ENCODE results near the gene FGFR4. TPM values are rescaled to one million over a fixed set of nuclear protein-coding genes. Genes with fewer than 3 reads are reported as not detected.
A peak's percentile ranks its signal among the peaks of the same experiment; 100 is the strongest.
"Not testable (repeated sequence)": the region's sequence is repeated elsewhere in the genome, so short reads cannot be mapped to it uniquely, and the experiment has no call there.

FGFR4 gene
- under 1 TPM; 0.33 to 0.53 TPM for total RNA-seq

DNA sequence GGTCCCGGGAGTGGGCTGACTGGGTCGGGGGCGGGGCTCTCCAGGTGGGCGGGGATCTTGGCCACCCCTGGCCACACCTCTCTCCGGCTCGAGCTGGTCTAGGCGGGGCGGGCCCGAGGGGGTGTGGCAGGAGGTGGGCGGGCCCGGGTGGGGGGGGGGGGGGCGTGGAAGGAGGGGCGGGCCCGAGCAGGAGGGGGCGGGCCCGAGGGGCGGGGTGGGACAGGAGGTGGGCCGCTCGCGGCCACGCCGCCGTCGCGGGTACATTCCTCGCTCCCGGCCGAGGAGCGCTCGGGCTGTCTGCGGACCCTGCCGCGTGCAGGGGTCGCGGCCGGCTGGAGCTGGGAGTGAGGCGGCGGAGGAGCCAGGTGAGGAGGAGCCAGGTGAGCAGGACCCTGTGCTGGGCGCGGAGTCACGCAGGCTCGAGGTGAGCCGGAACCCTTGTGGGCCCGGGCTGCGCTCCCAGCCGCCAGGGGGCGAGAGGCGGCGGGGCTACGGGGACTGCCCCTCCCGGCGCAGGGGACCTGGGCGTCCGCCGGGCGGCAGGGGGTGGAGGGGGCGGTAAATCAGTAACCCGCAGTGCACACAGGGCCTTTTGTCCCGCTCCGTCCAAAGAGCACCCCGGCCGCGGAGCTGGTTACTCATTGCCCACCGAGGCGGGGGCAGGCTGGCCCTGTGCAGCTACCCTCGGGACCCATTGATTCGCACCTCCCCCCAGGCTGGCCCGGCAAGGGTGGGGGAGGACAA is at the start of gene FGFR4:
FGFR4 (plus strand) TSS at position 262 of the 744 bp plus-strand sequence. CDS start 2,688 bp downstream, outside the sequence.
- H3K4me3 Mint-ChIP-seq, result peak within 1 kb of the TSS; percentile 44
- POLR2A ChIA-PET, result interaction anchor here (0.9 to 1.2 kb wide), 2 partner anchors 13 to 15 kb away, joined by 3 read pairs; no protein-coding TSS in a partner anchor

DNA sequence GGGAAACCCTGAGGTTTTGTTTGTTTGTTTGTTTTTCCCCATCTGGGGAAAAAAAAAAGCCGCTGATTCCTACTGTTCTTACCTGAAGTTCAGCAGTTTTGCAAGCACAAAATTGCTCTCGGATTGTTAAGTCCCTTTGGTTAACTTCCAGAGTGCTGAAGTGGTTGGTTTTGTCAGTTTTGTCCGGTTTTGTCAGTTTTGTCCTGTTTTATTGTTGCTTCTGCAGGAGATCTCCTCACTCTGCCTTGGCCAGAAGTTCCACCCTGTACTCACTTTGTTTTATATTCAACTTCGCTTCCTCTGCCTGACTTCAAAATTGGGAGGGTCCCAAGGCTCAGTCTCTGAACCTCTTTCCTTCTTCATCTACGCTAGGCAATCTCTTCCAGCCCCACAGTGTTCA is 49.8 kb upstream of the FGFR4 start:
- H3K4me1 Mint-ChIP-seq, result peaks cover 8% of the 10 kb centered on the region
- H3K9me3 Mint-ChIP-seq, result no peaks in the 10 kb centered on the region
- H3K36me3 Mint-ChIP-seq (ENCODE audit: low read depth), result peaks cover 21% of the 10 kb centered on the region
- no peak for DNase-seq
- CTCF ChIA-PET, result interaction anchor here (1.3 kb wide), 1 partner anchor 34 kb away, joined by 3 read pairs; no protein-coding TSS in a partner anchor
- POLR2A ChIA-PET, result no interaction called here
- H3K4me3 Mint-ChIP-seq, result no peak overlapping the region
- H3K27ac Mint-ChIP-seq, result no peak overlapping the region
- no peaks in the 10 kb centered on the region for H3K27me3 Mint-ChIP-seq

More for the DNA sequence above, at the start of gene FGFR4:
- Mint-ChIP-seq H3K9me3 (no peaks in the 10 kb centered on the region), H3K36me3 (ENCODE audit: low read depth) (no peaks in the 10 kb centered on the region), H3K27ac (no peak within 1 kb of the TSS), H3K4me1 (peaks cover 12% of the 10 kb centered on the region), H3K27me3 (peaks cover 51% of the 10 kb centered on the region)
- CTCF ChIA-PET, result interaction anchor here (0.6 to 6.5 kb wide), 6 partner anchors 9 to 211 kb away, joined by 3 to 53 read pairs (median 6); no protein-coding TSS in a partner anchor
- peak; percentile 62 for DNase-seq

DNA sequence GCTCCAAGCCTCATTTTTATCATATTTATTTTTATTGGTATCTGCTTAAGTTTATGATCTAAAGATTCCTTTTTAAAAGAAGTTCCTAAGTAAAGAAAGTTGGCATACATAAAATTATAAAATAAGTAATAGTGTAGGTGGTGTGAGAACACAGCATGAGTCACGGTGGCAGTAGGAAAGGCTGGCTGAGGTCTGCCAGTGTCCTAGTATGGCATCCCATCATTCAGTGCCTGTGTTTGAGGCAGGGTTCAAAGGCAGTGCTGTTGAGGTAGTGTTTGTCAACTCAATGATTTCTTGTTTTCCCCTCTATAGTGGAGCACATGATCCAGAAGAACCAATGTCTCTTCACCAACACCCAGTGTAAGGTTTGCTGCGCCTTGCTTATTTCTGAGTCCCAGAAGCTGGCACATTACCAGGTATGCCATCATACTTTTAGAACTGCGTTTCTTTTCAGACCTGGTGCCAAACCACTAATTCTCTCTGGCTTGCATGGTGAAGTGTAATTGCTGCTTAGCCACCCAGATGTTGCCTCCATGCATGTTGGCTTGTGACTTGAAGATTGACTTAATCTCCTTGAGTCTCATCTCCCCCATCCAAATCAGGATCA is 45.8 kb upstream of the FGFR4 start:
- Mint-ChIP-seq H3K27me3 (no peaks in the 10 kb centered on the region), H3K4me3 (no peak overlapping the region), H3K4me1 (peaks cover 7% of the 10 kb centered on the region), H3K36me3 (ENCODE audit: low read depth) (peaks cover 41% of the 10 kb centered on the region), H3K27ac (no peak overlapping the region), H3K9me3 (no peaks in the 10 kb centered on the region)
- no peak for DNase-seq
- ChIA-PET POLR2A (no interaction called here), CTCF (no interaction called here)

DNA sequence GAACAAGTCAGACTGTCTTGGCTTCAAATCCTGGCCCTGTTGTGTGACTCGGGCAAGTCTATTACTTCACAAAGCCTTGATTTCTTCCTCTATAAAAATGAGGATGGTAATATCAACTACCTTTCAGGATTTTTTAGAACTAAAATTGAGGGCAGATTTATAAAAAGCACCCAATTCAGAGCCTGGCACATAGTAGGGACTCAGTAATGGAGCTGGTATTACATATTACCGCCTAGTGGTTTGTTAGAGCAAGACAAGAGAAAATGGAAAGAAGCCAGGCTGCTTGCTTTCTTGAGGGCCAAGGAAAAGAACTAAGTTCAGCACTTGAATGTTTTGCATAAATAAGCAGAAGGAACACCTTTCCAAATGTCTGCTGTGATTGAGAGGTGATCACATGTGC is 44.8 kb upstream of the FGFR4 start:
- Mint-ChIP-seq H3K4me3 (no peak overlapping the region), H3K27me3 (no peaks in the 10 kb centered on the region), H3K9me3 (no peaks in the 10 kb centered on the region), H3K36me3 (ENCODE audit: low read depth) (peaks cover 36% of the 10 kb centered on the region), H3K4me1 (no peaks in the 10 kb centered on the region), H3K27ac (no peak overlapping the region)
- DNase-seq, result no peak
- ChIA-PET POLR2A (no interaction called here), CTCF (no interaction called here)

- Mint-ChIP-seq H3K9me3 (no peaks in the 10 kb centered on the region), H3K36me3 (ENCODE audit: low read depth) (peaks cover 39% of the 10 kb centered on the region), H3K4me1 (no peaks in the 10 kb centered on the region), H3K27me3 (no peaks in the 10 kb centered on the region), H3K4me3 (no peak overlapping the region), H3K27ac (no peak overlapping the region)
- ChIA-PET CTCF (interaction anchor here (1.5 to 2.5 kb wide), 2 partner anchors 29 to 382 kb away, joined by 6 to 9 read pairs; no protein-coding TSS in a partner anchor), POLR2A (no interaction called here)
- no peak for DNase-seq
Observed at GRCh38 chr5:177043114-177043513, 43.6 kb upstream of the FGFR4 start.

DNA sequence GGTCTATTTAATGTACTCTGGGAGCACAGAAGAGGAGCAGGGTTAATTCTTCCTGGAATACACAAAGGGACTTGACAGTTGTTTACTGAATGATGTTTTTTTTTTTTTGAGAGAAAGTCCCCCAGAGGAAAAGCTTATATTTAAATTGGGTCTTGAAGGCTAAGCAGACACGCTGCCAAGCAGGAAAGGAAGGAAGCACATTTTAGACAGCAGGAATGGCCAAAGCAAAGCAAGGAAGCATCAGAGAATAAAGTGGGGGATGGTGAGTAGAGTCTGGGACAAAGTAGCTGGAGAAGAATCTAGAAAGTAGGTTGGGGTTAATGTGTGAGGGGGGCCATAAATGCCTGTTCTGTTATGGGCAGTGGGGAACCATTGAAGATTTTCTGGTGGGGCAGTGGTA is 42.8 kb upstream of the FGFR4 start:
- H3K27me3 Mint-ChIP-seq, result no peaks in the 10 kb centered on the region
- no peak for DNase-seq
- POLR2A ChIA-PET, result no interaction called here
- no peaks in the 10 kb centered on the region for H3K4me1 Mint-ChIP-seq
- no peak overlapping the region for H3K27ac Mint-ChIP-seq
- CTCF ChIA-PET, result interaction anchor here (1.2 to 2.5 kb wide), 3 partner anchors 23 to 383 kb away, joined by 3 to 9 read pairs (median 6); no protein-coding TSS in a partner anchor
- H3K36me3 Mint-ChIP-seq (ENCODE audit: low read depth), result peaks cover 40% of the 10 kb centered on the region
- H3K9me3 Mint-ChIP-seq, result no peaks in the 10 kb centered on the region
- H3K4me3 Mint-ChIP-seq, result no peak overlapping the region

DNA sequence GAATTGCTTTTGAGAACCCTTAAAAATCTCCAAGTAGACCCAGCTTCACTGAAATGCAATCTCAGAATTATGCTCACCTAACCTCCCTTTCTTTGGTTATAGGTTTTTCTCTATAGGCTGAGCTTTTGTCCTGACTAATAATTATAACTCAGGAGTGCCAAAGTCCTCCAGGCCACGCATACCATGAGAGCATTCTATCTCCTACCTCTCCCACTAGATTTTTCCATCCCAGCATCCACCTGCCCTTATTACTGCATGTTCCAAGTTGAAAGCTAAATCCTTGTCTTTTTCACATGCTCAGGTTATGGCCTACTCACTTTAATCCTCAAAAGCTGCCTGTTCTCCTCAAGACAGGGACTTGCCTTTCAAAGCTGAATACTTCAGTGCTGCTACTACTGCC is 42.1 kb upstream of the FGFR4 start:
- Mint-ChIP-seq H3K4me1 (no peaks in the 10 kb centered on the region), H3K27ac (no peak overlapping the region), H3K4me3 (no peak overlapping the region), H3K9me3 (no peaks in the 10 kb centered on the region), H3K36me3 (ENCODE audit: low read depth) (peaks cover 43% of the 10 kb centered on the region), H3K27me3 (no peaks in the 10 kb centered on the region)
- DNase-seq, result no peak
- CTCF ChIA-PET, result interaction anchor here (1.2 to 2.5 kb wide), 3 partner anchors 22 to 384 kb away, joined by 3 to 9 read pairs (median 6); no protein-coding TSS in a partner anchor
- POLR2A ChIA-PET, result no interaction called here

- Mint-ChIP-seq H3K36me3 (ENCODE audit: low read depth) (peaks cover 48% of the 10 kb centered on the region), H3K9me3 (no peaks in the 10 kb centered on the region), H3K4me3 (no peak overlapping the region), H3K4me1 (no peaks in the 10 kb centered on the region), H3K27me3 (no peaks in the 10 kb centered on the region), H3K27ac (no peak overlapping the region)
- ChIA-PET POLR2A (interaction anchor here (0.6 kb wide), 1 partner anchor 118 kb away, joined by 3 read pairs; no protein-coding TSS in a partner anchor), CTCF (no interaction called here)
- DNase-seq, result no peak
Observed at GRCh38 chr5:177045631-177046030, 41.1 kb upstream of the FGFR4 start.

- DNase-seq, H3K9me3 Mint-ChIP-seq, POLR2A ChIA-PET, H3K27ac Mint-ChIP-seq, H3K27me3 Mint-ChIP-seq, H3K4me1 Mint-ChIP-seq, H3K4me3 Mint-ChIP-seq: not testable (repeated sequence)
- H3K36me3 Mint-ChIP-seq (ENCODE audit: low read depth), result peaks cover 43% of the 10 kb centered on the region
- CTCF ChIA-PET, result interaction anchor here (0.7 kb wide), 1 partner anchor 388 kb away, joined by 4 read pairs; no protein-coding TSS in a partner anchor
Observed at GRCh38 chr5:177048531-177048930, 38.2 kb upstream of the FGFR4 start.

DNA sequence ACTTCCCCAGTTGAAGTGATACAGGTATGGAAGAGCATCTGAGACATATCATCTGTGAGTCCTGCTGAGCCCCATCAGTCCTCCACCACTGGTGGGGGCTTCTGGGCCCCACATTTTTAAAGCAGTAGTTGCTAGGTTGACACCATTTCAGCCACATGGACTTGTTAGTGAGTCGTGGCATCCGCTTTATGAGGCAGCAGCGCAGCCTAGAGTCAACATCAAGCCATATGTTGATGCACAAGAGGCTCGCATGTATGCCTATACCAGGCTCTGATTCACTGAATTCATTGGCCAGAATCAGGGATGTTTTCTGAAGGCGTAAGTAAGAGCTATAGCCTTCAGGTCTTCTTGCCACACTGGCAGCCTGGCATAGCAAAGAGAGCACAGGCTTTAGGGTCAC is 37.4 kb upstream of the FGFR4 start:
- no peaks in the 10 kb centered on the region for H3K9me3 Mint-ChIP-seq
- H3K27me3 Mint-ChIP-seq, result no peaks in the 10 kb centered on the region
- peaks cover 40% of the 10 kb centered on the region for H3K36me3 Mint-ChIP-seq (ENCODE audit: low read depth)
- no peak for DNase-seq
- H3K4me3 Mint-ChIP-seq, result no peak overlapping the region
- CTCF ChIA-PET, result interaction anchor here (0.7 kb wide), 1 partner anchor 388 kb away, joined by 4 read pairs; no protein-coding TSS in a partner anchor
- no peak overlapping the region for H3K27ac Mint-ChIP-seq
- H3K4me1 Mint-ChIP-seq, result no peaks in the 10 kb centered on the region
- POLR2A ChIA-PET, result no interaction called here

GRCh38 chr5:177064500-177065277 is 22.0 kb upstream of the FGFR4 start:
- Mint-ChIP-seq H3K27me3 (no peaks in the 10 kb centered on the region), H3K4me1 (no peaks in the 10 kb centered on the region), H3K27ac (no peak overlapping the region), H3K9me3 (no peaks in the 10 kb centered on the region), H3K4me3 (no peak overlapping the region), H3K36me3 (ENCODE audit: low read depth) (peaks cover 21% of the 10 kb centered on the region)
- no peak for DNase-seq
- ChIA-PET POLR2A (no interaction called here), CTCF (no interaction called here)

- POLR2A ChIA-PET, result no interaction called here
- no peak overlapping the region for H3K4me3 Mint-ChIP-seq
Observed at GRCh38 chr5:177065491-177065890, 21.2 kb upstream of the FGFR4 start.

DNA sequence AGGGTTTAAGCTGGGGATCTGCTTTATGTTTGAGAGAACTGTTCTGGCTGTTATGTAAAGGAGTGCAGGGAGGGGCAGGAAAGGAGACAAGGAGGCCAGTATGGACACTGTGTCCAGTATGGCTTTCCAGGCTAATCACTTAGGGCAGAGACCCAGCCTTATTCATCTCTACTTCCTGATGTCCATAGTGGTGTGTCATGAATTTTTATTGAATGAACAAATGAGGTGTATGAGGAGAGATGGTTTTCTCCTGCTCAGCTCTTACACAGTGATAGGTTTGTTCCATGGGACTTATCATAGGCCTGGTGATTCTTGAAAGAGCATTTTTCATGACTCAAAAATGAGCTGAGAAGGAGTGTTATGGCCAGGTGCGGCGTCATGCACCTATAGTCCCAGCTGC is 20.5 kb upstream of the FGFR4 start:
- no peaks in the 10 kb centered on the region for H3K27me3 Mint-ChIP-seq
- peaks cover 18% of the 10 kb centered on the region for H3K36me3 Mint-ChIP-seq (ENCODE audit: low read depth)
- no peak for DNase-seq
- ChIA-PET CTCF (interaction anchor here (0.5 to 1.4 kb wide), 3 partner anchors 22 to 657 kb away, joined by 3 read pairs; no protein-coding TSS in a partner anchor), POLR2A (no interaction called here)
- H3K27ac Mint-ChIP-seq, result no peak overlapping the region
- no peak overlapping the region for H3K4me3 Mint-ChIP-seq
- no peaks in the 10 kb centered on the region for H3K4me1 Mint-ChIP-seq
- no peaks in the 10 kb centered on the region for H3K9me3 Mint-ChIP-seq

More at GRCh38 chr5:177065491-177065890, 21.2 kb upstream of the FGFR4 start:
- Mint-ChIP-seq H3K36me3 (ENCODE audit: low read depth) (peaks cover 18% of the 10 kb centered on the region), H3K9me3 (no peaks in the 10 kb centered on the region), H3K27ac (no peak overlapping the region), H3K4me1 (no peaks in the 10 kb centered on the region), H3K27me3 (no peaks in the 10 kb centered on the region)
- DNase-seq, result no peak
- CTCF ChIA-PET, result no interaction called here

Measured in activated CD4-positive, alpha-beta memory T cell treated with anti-CD3 and anti-CD28 coated beads, Interleukin-2, amount 10 ng/mL, durations not matched to agents 7 days and 5 days (primary cell).